CD14-positive monocyte (primary cell): ENCODE data around the gene KCNT2. TPM values are rescaled to one million over a fixed set of nuclear protein-coding genes. Genes with fewer than 3 reads are reported as not detected.

ENCODE experiments used
- DNase-seq, 3 donors: peaks; one replicate each; pipeline ENCODE4 v3.0.0-alpha.2; 2011 to 2022
- H2AFZ ChIP-seq: 2 replicates; pipeline ENCODE4 v1.6.0; 2012; ENCODE audit warnings: mild to moderate bottlenecking, low read depth, low read length, inconsistent platforms; ENCODE audit not compliant: insufficient read depth, poor library complexity, severe bottlenecking
- H3K27ac ChIP-seq, 2 donors: 1 replicate in 1 of 2; 2 replicates in 1 of 2; pipeline ENCODE4 v1.5.1; 2012 to 2013; ENCODE audit warnings: low read length in 2 of 2, control low read depth in 1 of 2, inconsistent platforms in 1 of 2, low read depth in 1 of 2, mild to moderate bottlenecking in 1 of 2
- H3K27me3 ChIP-seq, 2 donors: one replicate each; pipeline versions ENCODE4 v1.6.0 to v1.6.1; 2011 to 2013; ENCODE audit warnings: low read length in 2 of 2; ENCODE audit not compliant: control insufficient read depth in 2 of 2, insufficient read depth in 2 of 2
- H3K36me3 ChIP-seq, 2 donors: replicated peaks in 1 of 2; 1 replicate in 1 of 2; 2 replicates in 1 of 2; pipeline versions ENCODE4 v1.5.1 to v1.6.1; 2012 to 2013; ENCODE audit warnings: low read length in 2 of 2, control low read depth in 1 of 2, inconsistent platforms in 1 of 2, mild to moderate bottlenecking in 1 of 2; ENCODE audit not compliant: insufficient read depth in 2 of 2, control insufficient read depth in 1 of 2
- H3K4me1 ChIP-seq, 2 donors: 1 replicate in 1 of 2; 2 replicates in 1 of 2; pipeline versions ENCODE4 v1.5.1 to v1.6.1; 2012 to 2013; ENCODE audit warnings: low read length in 2 of 2, control low read depth in 1 of 2, inconsistent platforms in 1 of 2, mild to moderate bottlenecking in 1 of 2, moderate library complexity in 1 of 2; ENCODE audit not compliant: insufficient read depth in 2 of 2, control insufficient read depth in 1 of 2
- H3K4me2 ChIP-seq: replicated peaks from 2 replicates; pipeline ENCODE3; 2012; ENCODE audit warnings: low read length, moderate library complexity, mild to moderate bottlenecking; ENCODE audit not compliant: poor library complexity, severe bottlenecking; ENCODE audit errors: extremely low read depth
- H3K4me3 ChIP-seq, 3 experiments: fragments of 200-600 bp in 1 of 3; sonication (generic) in 1 of 3; replicated peaks in 1 of 3; 1 replicate in 2 of 3; 2 replicates in 1 of 3; pipeline ENCODE4 v1.5.1; 2011 to 2013; ENCODE audit warnings: low read length in 3 of 3, mild to moderate bottlenecking in 3 of 3, control low read depth in 2 of 3, low read depth in 2 of 3, inconsistent platforms in 1 of 3, moderate library complexity in 1 of 3
- H3K79me2 ChIP-seq: 2 replicates; pipeline ENCODE4 v1.6.0; 2012; ENCODE audit warnings: mild to moderate bottlenecking, control low read depth, inconsistent platforms, low read length, moderate library complexity; ENCODE audit not compliant: insufficient read depth
- H3K9ac ChIP-seq: 2 replicates; pipeline ENCODE4 v1.6.0; 2017; ENCODE audit warnings: low read length, mild to moderate bottlenecking; ENCODE audit not compliant: insufficient read depth, poor library complexity, severe bottlenecking
- H3K9me3 ChIP-seq, 2 donors: replicated peaks in 1 of 2; 1 replicate in 1 of 2; 2 replicates in 1 of 2; pipeline versions ENCODE4 v1.5.1 to v1.6.1; 2012 to 2013; ENCODE audit warnings: low read length in 2 of 2, control low read depth in 1 of 2; ENCODE audit not compliant: control insufficient read depth in 1 of 2, insufficient read depth in 1 of 2
- H4K20me1 ChIP-seq: 2 replicates; pipeline ENCODE4 v1.6.0; 2012; ENCODE audit warnings: mild to moderate bottlenecking, low read length, control low read depth, moderate library complexity; ENCODE audit not compliant: insufficient read depth
- H3K27ac Mint-ChIP-seq, 7 donors: one replicate each; pipeline ENCODE4 v1.8.0; 2020; ENCODE audit warnings: mild to moderate bottlenecking in 7 of 7, mixed read lengths in 7 of 7, moderate library complexity in 6 of 7, inconsistent platforms in 2 of 7
- H3K27me3 Mint-ChIP-seq, 3 donors: one replicate each; pipeline ENCODE4 v1.8.0; 2021 to 2022; ENCODE audit warnings: low read depth in 3 of 3, mild to moderate bottlenecking in 3 of 3, mixed read lengths in 3 of 3, moderate library complexity in 3 of 3, inconsistent platforms in 1 of 3
- H3K36me3 Mint-ChIP-seq, 2 donors: one replicate each; pipeline ENCODE4 v1.8.0; 2020; ENCODE audit warnings: mixed read lengths in 2 of 2, inconsistent platforms in 1 of 2, mild to moderate bottlenecking in 1 of 2
- H3K4me1 Mint-ChIP-seq: one replicate; pipeline ENCODE4 v1.8.0; 2020; ENCODE audit warnings: mild to moderate bottlenecking, mixed read lengths
- H3K4me3 Mint-ChIP-seq, 2 donors: one replicate each; pipeline ENCODE4 v1.8.0; 2020; ENCODE audit warnings: mild to moderate bottlenecking in 2 of 2, mixed read lengths in 2 of 2, moderate library complexity in 1 of 2
- H3K9me3 Mint-ChIP-seq, 7 donors: one replicate each; pipeline ENCODE4 v1.8.0; 2020 to 2022; ENCODE audit warnings: mixed read lengths in 7 of 7, mild to moderate bottlenecking in 6 of 7, moderate library complexity in 6 of 7, inconsistent platforms in 2 of 7
- CTCF ChIP-seq: fragments of 200-600 bp; IDR thresholded peaks from one replicate; pipeline ENCODE4 v1.8.0; 2022; ENCODE audit warnings: antibody characterized with exemption, mild to moderate bottlenecking
- WGBS: methylation state at CpG from one replicate; pipeline ENCODE4 v1.1.5; 2013; ENCODE audit warnings: missing lambda C conversion rate; ENCODE audit not compliant: insufficient coverage; 5-methylcytosine and 5-hydroxymethylcytosine counted together
- intact Hi-C, 2 donors: fragments of 100-400 bp; cut with micrococcal nuclease; formaldehyde crosslinking; loops; one replicate each; pipeline versions ENCODE4 v1.15.0 to v1.15.1; 2023
- polyA plus RNA-seq, 3 donors: library from polyadenylated mRNA; depleted of rRNA in 1 of 3; unstranded in 2 of 3; stranded (reverse) in 1 of 3; fragments of 300-500 nt in 2 of 3; fragments of >200 nt in 1 of 3; fragmentation: Illumina TruSeq in 2 of 3; gene quantifications; 1 replicate in 2 of 3; 2 replicates in 1 of 3; pipeline ENCODE4 v1.2.3, GENCODE V29; 2012 to 2021

The KCNT2 gene
- polyA plus RNA-seq, 3 donors: not detected

- Histone ChIP-seq H3K36me3 (no peaks in the 10 kb centered on the region), H3K9me3 (no peaks in the 10 kb centered on the region), H3K4me1 (no peaks in the 10 kb centered on the region), H3K4me3 (no peak overlapping the region), H4K20me1 (no peaks in the 10 kb centered on the region), H3K27ac (no peak overlapping the region), H3K4me2 (no peak overlapping the region), H3K9ac (no peak overlapping the region), H2AFZ (no peak overlapping the region), H3K79me2 (no peaks in the 10 kb centered on the region), H3K27me3 (no peaks in the 10 kb centered on the region)
- no peak overlapping the region for H3K27ac Mint-ChIP-seq
- H3K4me1 Mint-ChIP-seq: no peaks in the 10 kb centered on the region
- H3K27me3 Mint-ChIP-seq: peaks cover 0 to 2% (median 0%) of the 10 kb centered on the region in 3 donors
- no CpG with 5 or more reads among the region's 2 CpGs for WGBS
- TF ChIP-seq CTCF: no peak
- H3K4me3 Mint-ChIP-seq: no peak overlapping the region
- DNase-seq: no peak
- H3K9me3 Mint-ChIP-seq: peaks cover 0 to 2% (median 0%) of the 10 kb centered on the region in 7 donors
- intact Hi-C loops: no loop called here
- H3K36me3 Mint-ChIP-seq: no peaks in the 10 kb centered on the region
Observed at GRCh38 chr1:196477262-196477661, 131.0 kb downstream of the KCNT2 start.

- no CpG with 5 or more reads among the region's 1 CpG for WGBS
- no peak overlapping the region for H3K4me3 Mint-ChIP-seq
- no peak overlapping the region for H3K4me2 ChIP-seq
Observed at GRCh38 chr1:196467230-196467925, 140.9 kb downstream of the KCNT2 start.

More at GRCh38 chr1:196467230-196467925, 140.9 kb downstream of the KCNT2 start:
- TF ChIP-seq CTCF: no peak
- Histone ChIP-seq H3K9ac (no peak overlapping the region), H3K4me3 (no peak overlapping the region), H2AFZ (no peak overlapping the region), H3K27ac (no peak overlapping the region), H3K36me3 (no peaks in the 10 kb centered on the region), H3K4me1 (no peaks in the 10 kb centered on the region), H3K79me2 (no peaks in the 10 kb centered on the region), H3K27me3 (no peaks in the 10 kb centered on the region), H3K9me3 (no peaks in the 10 kb centered on the region), H4K20me1 (no peaks in the 10 kb centered on the region)
- Mint-ChIP-seq H3K4me1 (no peaks in the 10 kb centered on the region), H3K27me3 (no peaks in the 10 kb centered on the region), H3K36me3 (no peaks in the 10 kb centered on the region), H3K9me3 (peaks cover 0 to 2% (median 0%) of the 10 kb centered on the region in 7 donors), H3K27ac (no peak overlapping the region)
- intact Hi-C loops: no loop called here
- DNase-seq: no peak
